Vagina (tissue), 2 donors: ENCODE data around the gene DNAAF3. TPM values are rescaled to one million over a fixed set of nuclear protein-coding genes. Genes with fewer than 3 reads are reported as not detected.

Source experiments
- DNase-seq, 2 donors: peaks; one replicate each; pipeline ENCODE4 v3.0.0-alpha.2; 2017; ENCODE audit errors: extremely low spot score in 2 of 2
- H3K27ac ChIP-seq: fragments of 200-600 bp; sonication (generic); one replicate; pipeline ENCODE4 v1.5.1; 2019
- H3K27me3 ChIP-seq: fragments of 200-600 bp; sonication (generic); one replicate; pipeline ENCODE4 v1.5.1; 2019
- H3K36me3 ChIP-seq, 2 donors: fragments of 200-600 bp; sonication (generic); one replicate each; pipeline ENCODE4 v1.5.1; 2017 to 2019
- H3K4me1 ChIP-seq: fragments of 200-600 bp; sonication (generic); one replicate; pipeline ENCODE4 v1.5.1; 2019
- H3K4me3 ChIP-seq, 2 donors: fragments of 200-600 bp; sonication (generic); 1 replicate in 1 of 2; 2 replicates in 1 of 2; pipeline ENCODE4 v1.5.1; 2016 to 2019
- H3K9me3 ChIP-seq: fragments of 200-600 bp; sonication (generic); one replicate; pipeline ENCODE4 v1.5.1; 2019
- POLR2A ChIP-seq, 2 donors: fragments of 450-650 bp; IDR thresholded peaks; one replicate each; pipeline ENCODE4 v1.6.1; 2017; ENCODE audit warnings: antibody characterized with exemption in 2 of 2, mild to moderate bottlenecking in 2 of 2, moderate library complexity in 2 of 2
- POLR2AphosphoS5 ChIP-seq, 2 donors: sonication (generic); formaldehyde crosslinking; IDR thresholded peaks; one replicate each; pipeline ENCODE4 v1.9.0; 2017; ENCODE audit warnings: antibody characterized with exemption in 2 of 2, mild to moderate bottlenecking in 2 of 2, low read depth in 1 of 2; ENCODE audit not compliant: insufficient read depth in 1 of 2
- intact Hi-C: fragments of 100-400 bp; cut with DNase I; formaldehyde crosslinking; loops from one replicate; pipeline ENCODE4 v1.15.1; 2023
- total RNA-seq: library from RNA; depleted of rRNA; stranded (reverse); fragments of >200 nt; gene quantifications from one replicate; pipeline ENCODE4 v1.2.3, GENCODE V29; 2016
- TF ChIP-seq, protein P1 (sequence below), 3 experiments: fragments of 450-650 bp in 2 of 3; fragments of 200-600 bp in 1 of 3; sonication (generic) in 1 of 3; IDR thresholded peaks; one replicate each; pipeline ENCODE4 v1.5.1; 2017 to 2019; ENCODE audit warnings: antibody characterized with exemption in 3 of 3, mild to moderate bottlenecking in 2 of 3, moderate library complexity in 2 of 3

The DNAAF3 gene
- total RNA-seq, 1 donor from 2014 or later = 5.6 TPM

DNA sequence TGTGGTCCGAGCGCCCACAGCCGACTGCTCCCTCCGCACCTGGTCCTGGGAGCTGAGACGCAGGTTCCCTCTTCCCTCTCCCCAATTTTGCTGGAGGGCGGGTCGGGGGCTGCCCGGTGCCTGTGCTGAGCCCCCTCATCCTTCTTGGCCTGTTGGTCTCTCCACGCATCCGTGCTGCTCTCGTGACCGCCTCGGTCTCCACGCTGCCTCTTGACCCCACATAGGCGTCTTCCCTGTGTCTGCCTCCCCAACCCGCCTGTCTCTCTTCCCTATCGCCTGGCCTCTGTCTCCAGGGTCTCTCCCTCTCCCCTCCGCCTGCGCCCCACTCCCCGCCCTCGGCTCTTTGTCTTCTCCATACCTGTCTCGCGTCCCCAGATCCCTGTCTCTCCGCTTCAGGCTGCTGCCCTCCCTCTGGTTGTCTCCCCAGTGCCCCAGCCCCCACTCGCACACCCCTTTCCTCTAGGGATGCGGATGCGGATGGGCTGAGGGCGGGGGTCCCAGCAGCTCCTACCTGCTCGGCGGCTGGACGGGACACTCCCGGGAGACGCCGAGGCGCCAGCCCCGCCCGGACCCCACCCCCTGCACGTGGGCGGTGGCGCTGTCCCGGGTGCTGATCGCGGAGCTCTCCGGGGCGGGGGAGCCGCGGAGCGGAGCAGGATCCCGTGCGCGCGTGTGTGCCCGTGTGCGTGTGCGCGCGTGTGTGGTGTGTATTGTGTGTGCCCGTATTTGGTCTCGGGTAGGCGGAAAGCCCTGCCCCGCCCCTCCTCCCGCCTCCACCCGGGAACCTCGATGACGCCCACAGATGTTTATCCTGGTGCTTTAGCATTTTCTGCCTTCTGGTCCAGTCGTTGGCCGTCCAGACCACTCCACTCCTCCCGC lies 13.4 kb upstream of the DNAAF3 start, which contains the start of gene SYT5:
TSS of gene SYT5 (minus strand) at position 684 of the 879 bp plus-strand sequence. CDS start 1,248 bp downstream, outside the sequence.
- intact Hi-C loops = no loop called here
- peaks cover 17% of the 10 kb centered on the region for H3K27me3 ChIP-seq
- peaks cover 14% of the 10 kb centered on the region for H3K4me1 ChIP-seq
- TF ChIP-seq POLR2AphosphoS5 (IDR thresholded peaks at IDR 0.05; ENCODE audit: insufficient read depth in 1 of 2, low read depth in 1 of 2) (no peak), POLR2A (IDR thresholded peaks at IDR 0.05) (no peak)
- TF ChIP-seq, protein P1, sequence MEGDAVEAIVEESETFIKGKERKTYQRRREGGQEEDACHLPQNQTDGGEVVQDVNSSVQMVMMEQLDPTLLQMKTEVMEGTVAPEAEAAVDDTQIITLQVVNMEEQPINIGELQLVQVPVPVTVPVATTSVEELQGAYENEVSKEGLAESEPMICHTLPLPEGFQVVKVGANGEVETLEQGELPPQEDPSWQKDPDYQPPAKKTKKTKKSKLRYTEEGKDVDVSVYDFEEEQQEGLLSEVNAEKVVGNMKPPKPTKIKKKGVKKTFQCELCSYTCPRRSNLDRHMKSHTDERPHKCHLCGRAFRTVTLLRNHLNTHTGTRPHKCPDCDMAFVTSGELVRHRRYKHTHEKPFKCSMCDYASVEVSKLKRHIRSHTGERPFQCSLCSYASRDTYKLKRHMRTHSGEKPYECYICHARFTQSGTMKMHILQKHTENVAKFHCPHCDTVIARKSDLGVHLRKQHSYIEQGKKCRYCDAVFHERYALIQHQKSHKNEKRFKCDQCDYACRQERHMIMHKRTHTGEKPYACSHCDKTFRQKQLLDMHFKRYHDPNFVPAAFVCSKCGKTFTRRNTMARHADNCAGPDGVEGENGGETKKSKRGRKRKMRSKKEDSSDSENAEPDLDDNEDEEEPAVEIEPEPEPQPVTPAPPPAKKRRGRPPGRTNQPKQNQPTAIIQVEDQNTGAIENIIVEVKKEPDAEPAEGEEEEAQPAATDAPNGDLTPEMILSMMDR (IDR thresholded peaks at IDR 0.05) = no peak
- H3K9me3 ChIP-seq = no peaks in the 10 kb centered on the region
- H3K4me3 ChIP-seq = no peak within 1 kb of the TSS
- no peak within 1 kb of the TSS for H3K27ac ChIP-seq
- DNase-seq = no peak
- H3K36me3 ChIP-seq = no peaks in the 10 kb centered on the region

DNA sequence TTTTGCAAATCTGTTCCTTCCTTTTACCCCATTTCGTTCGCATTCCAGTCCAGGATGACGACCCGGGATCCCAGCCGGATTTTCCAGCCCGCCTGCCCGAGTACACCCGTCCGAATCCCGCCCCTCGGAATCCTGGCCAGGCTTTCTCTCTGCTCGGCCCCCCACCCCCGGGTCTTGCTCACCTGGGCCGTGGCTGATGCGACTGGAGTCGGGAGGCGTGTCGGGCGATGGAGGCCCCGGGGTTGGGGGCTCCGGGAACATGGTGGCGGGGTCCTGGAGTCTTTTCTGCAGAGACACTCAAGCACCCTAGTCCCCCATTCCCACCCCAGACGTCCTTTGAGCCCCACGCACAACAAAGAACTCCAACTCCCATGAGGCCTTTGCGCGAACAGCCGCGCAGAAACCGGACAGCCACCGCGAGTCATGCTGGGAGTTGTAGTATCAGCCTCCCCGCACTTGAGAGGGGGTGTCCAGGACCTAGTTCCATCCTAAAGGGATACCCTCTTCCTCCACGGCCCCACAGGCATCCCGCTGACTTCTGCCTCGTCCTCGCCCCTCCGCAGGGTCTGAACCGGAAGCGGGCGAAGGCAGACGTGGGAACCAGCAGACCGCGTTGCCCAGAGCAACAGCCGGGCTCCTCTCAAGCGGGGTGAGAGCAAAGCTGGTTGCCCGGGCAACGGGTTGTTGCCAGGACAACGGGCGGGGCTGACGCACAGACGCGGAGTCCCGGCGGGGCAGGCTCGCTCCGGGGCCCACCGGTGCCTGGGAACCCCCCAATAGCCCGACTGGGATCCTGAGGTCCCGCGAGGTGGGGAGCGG lies 12.6 kb upstream of the DNAAF3 start:
- peaks cover 19% of the 10 kb centered on the region for H3K4me1 ChIP-seq
- DNase-seq = no peak
- intact Hi-C loops = no loop called here
- no peak overlapping the region for H3K4me3 ChIP-seq
- TF ChIP-seq POLR2A (IDR thresholded peaks at IDR 0.05) (no peak), POLR2AphosphoS5 (IDR thresholded peaks at IDR 0.05; ENCODE audit: insufficient read depth in 1 of 2, low read depth in 1 of 2) (no peak)
- TF ChIP-seq, protein P1 (IDR thresholded peaks at IDR 0.05) = no peak
- H3K27ac ChIP-seq = no peak overlapping the region
- no peaks in the 10 kb centered on the region for H3K36me3 ChIP-seq
- peaks cover 17% of the 10 kb centered on the region for H3K27me3 ChIP-seq
- H3K9me3 ChIP-seq = no peaks in the 10 kb centered on the region

DNA sequence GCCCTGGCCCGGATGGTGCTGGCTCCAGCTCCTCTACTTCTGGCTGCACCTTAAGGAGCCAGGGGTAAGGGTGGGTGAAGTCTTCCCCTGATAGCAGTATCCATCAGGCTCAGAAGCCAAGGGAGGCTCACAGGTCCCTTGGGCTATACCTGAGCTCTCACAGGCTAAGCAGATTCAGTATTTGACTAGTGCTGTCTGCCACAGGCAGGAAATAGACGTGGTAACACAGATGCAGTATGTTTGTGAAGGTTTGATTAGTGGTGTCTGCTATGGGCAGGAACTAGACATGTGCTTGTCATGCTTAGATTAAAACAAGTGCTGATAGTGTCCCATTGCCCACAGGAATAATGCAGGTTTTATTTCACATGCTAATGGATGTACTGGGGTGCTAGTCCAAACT lies 9.7 kb upstream of the DNAAF3 start:
- no peak for DNase-seq
- Histone ChIP-seq H3K9me3 (no peaks in the 10 kb centered on the region), H3K36me3 (no peaks in the 10 kb centered on the region), H3K27me3 (peaks cover 27% of the 10 kb centered on the region), H3K4me1 (peaks cover 31% of the 10 kb centered on the region), H3K4me3 (no peak overlapping the region), H3K27ac (no peak overlapping the region)
- no peak for TF ChIP-seq POLR2AphosphoS5 (IDR thresholded peaks at IDR 0.05; ENCODE audit: insufficient read depth in 1 of 2, low read depth in 1 of 2)
- TF ChIP-seq, protein P1 (IDR thresholded peaks at IDR 0.05) = no peak
- no peak for TF ChIP-seq POLR2A (IDR thresholded peaks at IDR 0.05)
- intact Hi-C loops = no loop called here

- H3K4me1 ChIP-seq = peaks cover 31% of the 10 kb centered on the region
- H3K4me3 ChIP-seq = no peak overlapping the region
- TF ChIP-seq POLR2A (IDR thresholded peaks at IDR 0.05) (no peak), POLR2AphosphoS5 (IDR thresholded peaks at IDR 0.05; ENCODE audit: insufficient read depth in 1 of 2, low read depth in 1 of 2) (no peak)
- TF ChIP-seq, protein P1 (IDR thresholded peaks at IDR 0.05) = no peak
- no peaks in the 10 kb centered on the region for H3K36me3 ChIP-seq
- H3K27ac ChIP-seq = no peak overlapping the region
- peaks cover 23% of the 10 kb centered on the region for H3K27me3 ChIP-seq
- intact Hi-C loops = no loop called here
- no peaks in the 10 kb centered on the region for H3K9me3 ChIP-seq
- DNase-seq = no peak
Observed at GRCh38 chr19:55175117-55175867, 8.9 kb upstream of the DNAAF3 start.
